Stimulated activated naive B cell treated with anti-CD40 and anti-IgM and Interleukin-4, amounts not matched to agents 10 μg/mL and 1 μg/mL and 100 μg/mL, for 72 hours (primary cell): ENCODE data around the gene TTC7B.
"Not testable (repeated sequence)": the region's sequence is repeated elsewhere in the genome, so short reads cannot be mapped to it uniquely, and the experiment has no call there.

Experiments used
- ATAC-seq, 2 donors: fragments of 150-1000 bp; cut with Tn5 transposase; replicated peaks; 2 replicates each; pipeline ENCODE4 v1.10.0; 2021; ENCODE audit warnings: moderate library complexity in 1 of 2
- DNase-seq: peaks from one replicate; pipeline ENCODE4 v3.0.0; 2021
- H3K27ac Mint-ChIP-seq: one replicate; pipeline ENCODE4 v1.8.0; 2022; ENCODE audit warnings: mild to moderate bottlenecking, mixed read lengths
- H3K27me3 Mint-ChIP-seq, 2 donors: one replicate each; pipeline ENCODE4 v1.8.0; 2022; ENCODE audit warnings: mixed read lengths in 2 of 2
- H3K36me3 Mint-ChIP-seq, 2 donors: one replicate each; pipeline ENCODE4 v1.8.0; 2022; ENCODE audit warnings: mixed read lengths in 2 of 2, mild to moderate bottlenecking in 1 of 2
- H3K4me1 Mint-ChIP-seq, 2 donors: one replicate each; pipeline ENCODE4 v1.8.0; 2022; ENCODE audit warnings: mixed read lengths in 2 of 2, mild to moderate bottlenecking in 1 of 2
- H3K4me3 Mint-ChIP-seq, 2 donors: one replicate each; pipeline ENCODE4 v1.8.0; 2022; ENCODE audit warnings: mild to moderate bottlenecking in 2 of 2, mixed read lengths in 2 of 2, moderate library complexity in 1 of 2
- H3K9me3 Mint-ChIP-seq, 2 donors: one replicate each; pipeline ENCODE4 v1.8.0; 2022; ENCODE audit warnings: mixed read lengths in 2 of 2, mild to moderate bottlenecking in 1 of 2

Gene TTC7B

DNA sequence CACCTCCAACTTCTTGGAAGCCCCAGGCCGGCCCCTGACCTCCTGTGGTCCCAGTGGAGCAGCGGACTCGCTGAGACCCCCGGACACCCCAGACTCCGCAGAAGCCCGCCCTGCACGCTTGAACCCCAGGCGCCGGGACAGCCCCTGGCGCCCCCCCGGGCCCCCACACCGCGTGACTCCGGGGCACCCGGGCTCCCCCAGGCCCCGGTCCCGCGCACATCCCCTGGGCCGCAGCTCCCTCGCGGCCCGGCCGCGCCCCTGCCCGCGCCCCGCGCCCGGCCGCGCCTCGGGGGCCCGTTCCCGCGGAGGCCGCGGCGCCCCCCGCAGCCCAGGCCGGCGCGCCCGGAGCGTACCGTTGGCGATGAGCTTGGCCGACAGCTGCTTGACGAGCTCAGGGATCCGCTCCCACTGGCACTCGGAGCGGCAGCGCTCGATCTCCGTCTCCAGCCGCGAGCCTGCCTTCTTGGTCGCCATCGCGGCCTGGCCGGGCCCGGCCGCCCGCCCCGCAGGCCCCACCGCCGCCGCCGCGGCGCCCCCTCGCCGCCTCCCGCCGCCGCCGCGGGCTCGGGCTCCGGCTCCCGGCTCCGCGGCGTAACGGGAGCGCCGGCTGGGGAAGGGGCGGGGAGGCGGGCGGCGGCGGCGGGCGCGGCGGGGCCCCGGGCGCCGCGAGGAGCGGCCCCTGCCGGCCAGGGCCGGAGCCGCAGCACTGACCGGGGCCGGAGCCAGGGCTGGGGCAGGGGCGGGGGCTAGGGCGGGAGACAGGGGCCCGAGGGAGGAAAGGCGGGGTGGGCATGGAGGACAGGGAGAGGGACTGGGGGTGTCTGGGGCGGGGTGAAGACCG is at the start of gene TTC7B:
Gene TTC7B, minus strand, starts transcription at position 609 of the 841 bp plus-strand sequence. Its CDS starts 135 bp downstream, at position 474.
- Mint-ChIP-seq H3K36me3 (no peaks in the 10 kb centered on the region), H3K27ac (no peak within 1 kb of the TSS), H3K27me3 (peaks cover 13 to 24% of the 10 kb centered on the region in 2 donors), H3K4me3 (peak within 1 kb of the TSS; percentile 59 to 65), H3K9me3 (no peaks in the 10 kb centered on the region), H3K4me1 (peaks cover 7 to 17% of the 10 kb centered on the region in 2 donors)
- ATAC-seq: peak; percentile 72 to 75
- no peak for DNase-seq

DNA sequence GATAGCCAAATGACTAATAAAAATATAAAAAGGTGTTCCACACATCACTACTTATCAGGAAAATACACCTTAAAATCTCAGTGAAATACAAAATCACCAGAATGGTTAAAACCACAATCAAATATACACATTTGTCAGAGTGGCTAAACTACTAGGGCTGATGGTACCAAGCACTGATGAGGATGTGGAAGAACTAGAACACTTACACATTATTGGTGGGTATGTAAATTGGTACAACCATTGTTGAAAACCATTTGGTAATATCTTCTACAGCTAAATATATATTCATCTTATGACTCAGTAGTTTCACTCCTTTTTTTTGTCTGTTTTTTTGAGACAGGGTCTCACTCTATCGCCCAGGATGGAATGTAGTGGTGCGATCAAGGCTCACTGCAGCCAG is 48.5 kb upstream of the TTC7B start:
- H3K36me3 Mint-ChIP-seq: peaks cover 0 to 13% of the 10 kb centered on the region in 2 donors
- H3K4me1 Mint-ChIP-seq: peaks cover 2 to 10% of the 10 kb centered on the region in 2 donors
- H3K27ac Mint-ChIP-seq: no peak overlapping the region
- no peaks in the 10 kb centered on the region for H3K9me3 Mint-ChIP-seq
- ATAC-seq: peak in 1 of 2 donors; percentile 31
- DNase-seq: no peak
- H3K4me3 Mint-ChIP-seq: no peak overlapping the region
- no peaks in the 10 kb centered on the region for H3K27me3 Mint-ChIP-seq

GRCh38 chr14:90858511-90858910 is 42.3 kb upstream of the TTC7B start:
- Mint-ChIP-seq H3K4me3 (no peak overlapping the region), H3K27me3 (no peaks in the 10 kb centered on the region), H3K27ac (no peak overlapping the region), H3K9me3 (no peaks in the 10 kb centered on the region), H3K36me3 (peaks cover 3% of the 10 kb centered on the region in 2 donors), H3K4me1 (peaks cover 0 to 3% of the 10 kb centered on the region in 2 donors)
- DNase-seq: no peak
- ATAC-seq: no peak

GRCh38 chr14:90857866-90858265 is 41.6 kb upstream of the TTC7B start:
- DNase-seq: no peak
- Mint-ChIP-seq H3K9me3 (no peaks in the 10 kb centered on the region), H3K36me3 (peaks cover 3% of the 10 kb centered on the region in 2 donors), H3K27ac (no peak overlapping the region), H3K4me1 (peaks cover 0 to 3% of the 10 kb centered on the region in 2 donors), H3K27me3 (no peaks in the 10 kb centered on the region), H3K4me3 (no peak overlapping the region)
- ATAC-seq: no peak

DNA sequence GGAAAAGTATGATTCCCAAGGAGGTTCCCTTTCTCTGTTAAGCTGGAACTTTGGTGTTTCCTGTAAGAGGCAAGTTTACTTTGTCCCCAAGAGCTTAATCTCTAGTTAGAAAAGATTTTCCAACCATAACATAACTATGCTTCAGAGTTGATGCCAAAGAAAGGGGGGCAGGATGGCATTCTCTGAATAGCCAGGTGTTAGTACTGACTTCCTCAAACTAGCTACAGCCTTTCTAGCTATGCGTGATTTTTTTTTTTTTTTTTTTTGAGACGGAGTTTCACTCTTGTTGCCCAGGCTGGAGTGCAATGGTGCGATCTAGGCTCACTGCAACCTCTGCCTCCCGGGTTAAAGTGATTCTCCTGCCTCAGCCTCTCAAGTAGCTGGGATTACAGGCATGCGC is 39.9 kb upstream of the TTC7B start:
- not testable (repeated sequence) for H3K36me3 Mint-ChIP-seq, H3K4me3 Mint-ChIP-seq, H3K27me3 Mint-ChIP-seq, H3K4me1 Mint-ChIP-seq, H3K9me3 Mint-ChIP-seq, H3K27ac Mint-ChIP-seq, DNase-seq
- peak; percentile 95 to 99 for ATAC-seq

- H3K27me3 Mint-ChIP-seq: no peaks in the 10 kb centered on the region
- ATAC-seq (no peak), DNase-seq (no peak)
- no peak overlapping the region for H3K4me3 Mint-ChIP-seq
- no peaks in the 10 kb centered on the region for H3K36me3 Mint-ChIP-seq
- peaks cover 0 to 3% of the 10 kb centered on the region in 2 donors for H3K4me1 Mint-ChIP-seq
- H3K27ac Mint-ChIP-seq: no peak overlapping the region
- H3K9me3 Mint-ChIP-seq: no peaks in the 10 kb centered on the region
Measured at GRCh38 chr14:90853116-90853515, 36.9 kb upstream of the TTC7B start.

GRCh38 chr14:90851327-90852036 is 35.3 kb upstream of the TTC7B start:
- no peaks in the 10 kb centered on the region for H3K9me3 Mint-ChIP-seq
- H3K36me3 Mint-ChIP-seq: peaks cover 0 to 5% of the 10 kb centered on the region in 2 donors
- no peak overlapping the region for H3K4me3 Mint-ChIP-seq

DNA sequence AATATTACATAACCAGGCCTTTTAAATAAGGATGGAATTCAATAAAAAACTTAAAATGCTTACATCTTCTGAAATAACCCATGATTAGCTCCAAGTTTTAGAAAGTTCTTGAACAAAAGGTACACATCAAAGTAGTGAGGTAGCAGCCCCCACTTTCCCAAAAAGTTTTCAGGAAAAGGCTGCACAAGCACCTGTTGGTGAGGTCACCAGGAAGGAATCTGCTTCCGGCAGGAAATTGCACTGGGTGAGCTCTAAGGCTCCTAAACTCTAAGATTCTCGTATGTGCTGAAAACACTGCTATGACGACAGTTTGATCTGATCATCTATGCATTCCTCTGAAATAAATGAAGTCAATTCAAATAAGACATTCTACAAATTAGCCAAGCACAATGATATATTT is 34.3 kb upstream of the TTC7B start:
- DNase-seq: no peak
- no peaks in the 10 kb centered on the region for H3K27me3 Mint-ChIP-seq

More at GRCh38 chr14:90851327-90852036, 35.3 kb upstream of the TTC7B start:
- ATAC-seq: no peak
- no peak for DNase-seq
- Mint-ChIP-seq H3K27me3 (no peaks in the 10 kb centered on the region), H3K27ac (peak overlapping the region; percentile 25), H3K4me1 (no peaks in the 10 kb centered on the region)

GRCh38 chr14:90849787-90850444 is 33.7 kb upstream of the TTC7B start:
- DNase-seq (no peak), ATAC-seq (no peak)
- no peaks in the 10 kb centered on the region for H3K27me3 Mint-ChIP-seq
- H3K27ac Mint-ChIP-seq: no peak overlapping the region
- no peak overlapping the region for H3K4me3 Mint-ChIP-seq
- no peaks in the 10 kb centered on the region for H3K4me1 Mint-ChIP-seq
- H3K36me3 Mint-ChIP-seq: peaks cover 0 to 10% of the 10 kb centered on the region in 2 donors
- H3K9me3 Mint-ChIP-seq: no peaks in the 10 kb centered on the region

More for the DNA sequence above, 34.3 kb upstream of the TTC7B start:
- Mint-ChIP-seq H3K4me1 (no peaks in the 10 kb centered on the region), H3K9me3 (no peaks in the 10 kb centered on the region), H3K27ac (no peak overlapping the region), H3K4me3 (no peak overlapping the region), H3K36me3 (peaks cover 0 to 10% of the 10 kb centered on the region in 2 donors)
- ATAC-seq: no peak

- H3K27ac Mint-ChIP-seq: no peak overlapping the region
- no peaks in the 10 kb centered on the region for H3K4me1 Mint-ChIP-seq
- ATAC-seq (no peak), DNase-seq (no peak)
- peaks cover 0 to 10% of the 10 kb centered on the region in 2 donors for H3K36me3 Mint-ChIP-seq
- H3K9me3 Mint-ChIP-seq: no peaks in the 10 kb centered on the region
- no peaks in the 10 kb centered on the region for H3K27me3 Mint-ChIP-seq
- no peak overlapping the region for H3K4me3 Mint-ChIP-seq
Measured at GRCh38 chr14:90848944-90849731, 32.9 kb upstream of the TTC7B start.

GRCh38 chr14:90846511-90846910 is 30.3 kb upstream of the TTC7B start:
- H3K9me3 Mint-ChIP-seq: no peaks in the 10 kb centered on the region
- no peaks in the 10 kb centered on the region for H3K27me3 Mint-ChIP-seq
- no peaks in the 10 kb centered on the region for H3K4me1 Mint-ChIP-seq
- peaks cover 0 to 10% of the 10 kb centered on the region in 2 donors for H3K36me3 Mint-ChIP-seq
- ATAC-seq (no peak), DNase-seq (no peak)
- H3K4me3 Mint-ChIP-seq: no peak overlapping the region
- no peak overlapping the region for H3K27ac Mint-ChIP-seq

DNA sequence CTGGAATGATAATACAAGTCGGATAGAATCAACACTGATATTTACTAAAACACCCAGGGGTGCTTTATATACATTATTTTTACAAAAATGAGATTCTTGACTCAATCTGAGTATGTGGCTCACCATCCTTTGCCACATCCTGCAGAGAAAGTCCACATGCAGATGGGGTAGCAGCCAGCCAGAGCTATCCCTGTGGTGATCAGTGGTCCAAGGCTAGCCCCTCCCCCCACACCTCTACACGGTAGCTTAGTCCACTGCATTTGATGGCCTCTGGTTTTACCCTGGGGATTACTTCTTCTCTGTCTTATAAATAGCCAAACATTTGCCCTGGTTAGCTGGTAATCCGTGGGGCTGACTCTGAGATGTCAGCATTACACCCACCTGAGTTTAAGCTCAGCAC is 28.1 kb upstream of the TTC7B start:
- Mint-ChIP-seq H3K27me3 (no peaks in the 10 kb centered on the region), H3K4me3 (no peak overlapping the region), H3K27ac (no peak overlapping the region), H3K9me3 (no peaks in the 10 kb centered on the region), H3K4me1 (no peaks in the 10 kb centered on the region), H3K36me3 (peaks cover 0 to 10% of the 10 kb centered on the region in 2 donors)
- no peak for DNase-seq
- ATAC-seq: no peak

- H3K27me3 Mint-ChIP-seq: no peaks in the 10 kb centered on the region
- DNase-seq (no peak), ATAC-seq (no peak)
- no peak overlapping the region for H3K4me3 Mint-ChIP-seq
- H3K9me3 Mint-ChIP-seq: no peaks in the 10 kb centered on the region
- H3K36me3 Mint-ChIP-seq: peaks cover 0 to 7% of the 10 kb centered on the region in 2 donors
- H3K27ac Mint-ChIP-seq: no peak overlapping the region
- H3K4me1 Mint-ChIP-seq: no peaks in the 10 kb centered on the region
Measured at GRCh38 chr14:90842726-90843125, 26.5 kb upstream of the TTC7B start.

- not testable (repeated sequence) for H3K36me3 Mint-ChIP-seq, H3K9me3 Mint-ChIP-seq, H3K4me3 Mint-ChIP-seq, ATAC-seq, DNase-seq
- peaks cover 7 to 12% of the 10 kb centered on the region in 2 donors for H3K4me1 Mint-ChIP-seq
- peak overlapping the region; percentile 59 for H3K27ac Mint-ChIP-seq
- H3K27me3 Mint-ChIP-seq: peaks cover 7 to 12% of the 10 kb centered on the region in 2 donors
Measured at GRCh38 chr14:90840667-90841066, 24.4 kb upstream of the TTC7B start.
